B cell (primary cell): ENCODE data around the gene IQCM. TPM values are rescaled to one million over a fixed set of nuclear protein-coding genes. Genes with fewer than 3 reads are reported as not detected.

Experiments
- ATAC-seq: fragments of 200-7000 bp; cut with Tn5 transposase; one replicate; pipeline ENCODE4 v1.10.0; 2021; ENCODE audit warnings: low read depth, mild to moderate bottlenecking, moderate number of reproducible peaks, moderate library complexity
- CTCF ChIA-PET: fragments of 350-600 bp; sonication (Branson Sonifier 250); formaldehyde crosslinking; loops from one replicate; lab custom pipeline; 2021; ENCODE audit warnings: antibody characterized with exemption, inconsistent platforms; lab: Charles Lee
- POLR2A ChIA-PET: fragments of 350-600 bp; sonication (Branson Sonifier 250); formaldehyde crosslinking; loops from one replicate; lab custom pipeline; 2021; ENCODE audit warnings: antibody characterized with exemption; lab: Charles Lee
- DNase-seq: peaks from one replicate; pipeline ENCODE4 v3.0.0; 2013
- H2AFZ ChIP-seq: 2 replicates; pipeline ENCODE4 v1.6.1; 2012; ENCODE audit warnings: mild to moderate bottlenecking, low read depth, low read length; ENCODE audit not compliant: insufficient read depth, poor library complexity, severe bottlenecking
- H3K27ac ChIP-seq, 2 donors: 1 replicate in 1 of 2; 2 replicates in 1 of 2; pipeline ENCODE4 v1.5.1; 2012 to 2013; ENCODE audit warnings: low read length in 2 of 2, mild to moderate bottlenecking in 2 of 2, moderate library complexity in 1 of 2
- H3K27me3 ChIP-seq, 4 experiments: fragments of 200-600 bp in 1 of 4; sonication (generic) in 1 of 4; replicated peaks in 1 of 4; 1 replicate in 2 of 4; 2 replicates in 2 of 4; pipeline versions ENCODE4 v1.6.1 to v1.7.0; 2013 to 2016; ENCODE audit warnings: low read length in 3 of 4, mild to moderate bottlenecking in 2 of 4, mixed read lengths in 1 of 4, moderate library complexity in 1 of 4; ENCODE audit not compliant: insufficient read depth in 4 of 4, control insufficient read depth in 3 of 4; ENCODE audit errors: control extremely low read depth in 1 of 4
- H3K36me3 ChIP-seq, 2 experiments: replicated peaks in 1 of 2; 1 replicate in 1 of 2; 2 replicates in 1 of 2; pipeline versions ENCODE4 v1.6.1 to v1.7.1; 2013; ENCODE audit warnings: low read length in 1 of 2; ENCODE audit not compliant: insufficient read depth in 2 of 2, control insufficient read depth in 1 of 2; ENCODE audit errors: control extremely low read depth in 1 of 2, extremely low read depth in 1 of 2
- H3K4me1 ChIP-seq, 2 donors: fragments of 200-600 bp in 1 of 2; sonication (generic) in 1 of 2; 1 replicate in 1 of 2; 2 replicates in 1 of 2; pipeline versions ENCODE4 v1.5.1 to v1.6.1; 2013 to 2017; ENCODE audit warnings: low read length in 2 of 2; ENCODE audit not compliant: control insufficient read depth in 2 of 2, insufficient read depth in 2 of 2
- H3K4me2 ChIP-seq: replicated peaks from 2 replicates; pipeline ENCODE3; 2012; ENCODE audit warnings: mild to moderate bottlenecking, low read depth, low read length; ENCODE audit not compliant: poor library complexity, severe bottlenecking
- H3K4me3 ChIP-seq, 5 experiments: fragments of 200-600 bp in 1 of 5; sonication (generic) in 1 of 5; 1 replicate in 3 of 5; 2 replicates in 2 of 5; pipeline versions ENCODE4 v1.5.1 to v1.7.0; 2011 to 2016; ENCODE audit warnings: low read length in 4 of 5, mild to moderate bottlenecking in 4 of 5, low read depth in 2 of 5, control low read depth in 1 of 5, moderate library complexity in 1 of 5; ENCODE audit not compliant: insufficient read depth in 1 of 5; ENCODE audit errors: control extremely low read depth in 1 of 5, extremely low read depth in 1 of 5
- H3K79me2 ChIP-seq: fragments of 200-600 bp; sonication (generic); one replicate; pipeline ENCODE4 v1.6.0; 2016; ENCODE audit warnings: low read length; ENCODE audit not compliant: control insufficient read depth, insufficient read depth
- H3K9ac ChIP-seq: fragments of 200-600 bp; sonication (generic); 2 replicates; pipeline ENCODE4 v1.6.1; 2017; ENCODE audit warnings: mild to moderate bottlenecking, low read length, moderate library complexity
- H3K9me3 ChIP-seq, 3 donors: one replicate each; pipeline versions ENCODE4 v1.6.1 to v1.7.1; 2013; ENCODE audit warnings: low read length in 2 of 3; ENCODE audit not compliant: control insufficient read depth in 2 of 3, insufficient read depth in 1 of 3; ENCODE audit errors: control extremely low read depth in 1 of 3
- H4K20me1 ChIP-seq: 2 replicates; pipeline ENCODE4 v1.6.0; 2012; ENCODE audit warnings: mild to moderate bottlenecking, low read length; ENCODE audit not compliant: insufficient read depth, control insufficient read depth, poor library complexity, severe bottlenecking
- H3K27ac Mint-ChIP-seq: one replicate; pipeline ENCODE4 v1.8.0; 2021; ENCODE audit warnings: mixed read lengths
- H3K27me3 Mint-ChIP-seq: one replicate; pipeline ENCODE4 v1.8.0; 2021; ENCODE audit warnings: mixed read lengths
- H3K4me1 Mint-ChIP-seq: one replicate; pipeline ENCODE4 v1.8.0; 2021; ENCODE audit warnings: mixed read lengths
- H3K4me3 Mint-ChIP-seq: one replicate; pipeline ENCODE4 v1.8.0; 2021; ENCODE audit warnings: mixed read lengths
- H3K9me3 Mint-ChIP-seq: one replicate; pipeline ENCODE4 v1.8.0; 2022; ENCODE audit warnings: mixed read lengths; ENCODE audit not compliant: insufficient read depth
- CTCF ChIP-seq: fragments of 200-600 bp; IDR thresholded peaks from one replicate; pipeline ENCODE4 v1.8.0; 2022; ENCODE audit warnings: antibody characterized with exemption, mild to moderate bottlenecking
- EZH2 ChIP-seq: IDR thresholded peaks from 2 replicates; pipeline ENCODE4 v1.6.1; 2012; ENCODE audit warnings: borderline replicate concordance, low read depth, mild to moderate bottlenecking, moderate library complexity, low read length; ENCODE audit not compliant: insufficient read depth, poor library complexity, severe bottlenecking
- WGBS: methylation state at CpG from one replicate; pipeline ENCODE4 v1.1.5; 2013; ENCODE audit warnings: missing lambda C conversion rate; ENCODE audit not compliant: insufficient coverage; 5-methylcytosine and 5-hydroxymethylcytosine counted together
- intact Hi-C: fragments of 100-400 bp; cut with micrococcal nuclease; formaldehyde crosslinking; loops from one replicate; pipeline ENCODE4 v1.10.0; 2022
- polyA plus RNA-seq: library from polyadenylated mRNA; depleted of rRNA; stranded (reverse); fragments of >200 nt; gene quantifications from 2 replicates; pipeline ENCODE4 v1.2.3, GENCODE V29; 2012
- total RNA-seq, 2 donors: library from RNA; stranded (reverse); fragments of 120-200 nt in 1 of 2; gene quantifications; 1 replicate in 1 of 2; 2 replicates in 1 of 2; pipeline versions ENCODE4 v1.2.3 to v1.2.4, GENCODE V29; 2013 to 2022

The IQCM gene
- total and polyA plus RNA-seq, 2 donors (not counting 1 experiment from before 2014, with no cell fraction given) = not detected

GRCh38 chr4:149823769-149824221 lies 8.2 kb upstream of the IQCM start:
- Mint-ChIP-seq H3K9me3 (no peaks in the 10 kb centered on the region), H3K4me3 (no peak overlapping the region), H3K27ac (no peak overlapping the region), H3K4me1 (no peaks in the 10 kb centered on the region), H3K27me3 (no peaks in the 10 kb centered on the region)
- ATAC-seq = no peak
- POLR2A ChIA-PET = no interaction called here
- Histone ChIP-seq H3K4me2 (no peak overlapping the region), H3K9me3 (no peaks in the 10 kb centered on the region), H3K79me2 (no peaks in the 10 kb centered on the region), H3K36me3 (no peaks in the 10 kb centered on the region), H3K27me3 (no peaks in the 10 kb centered on the region), H3K4me1 (no peaks in the 10 kb centered on the region), H4K20me1 (no peaks in the 10 kb centered on the region), H3K4me3 (no peak overlapping the region), H2AFZ (no peak overlapping the region), H3K9ac (no peak overlapping the region), H3K27ac (no peak overlapping the region)
- 100% methylated on average over 1 of the region's 4 CpGs for WGBS
- DNase-seq = no peak
- intact Hi-C loops = no loop called here
- TF ChIP-seq CTCF (no peak), EZH2 (no peak)
- CTCF ChIA-PET = no interaction called here

GRCh38 chr4:149801416-149801815 lies 14.2 kb downstream of the IQCM start:
- no peak for DNase-seq
- no CpG with 5 or more reads among the region's 2 CpGs for WGBS
- peaks cover 0 to 3% (median 0%) of the 10 kb centered on the region in 3 donors for H3K9me3 ChIP-seq
- no peaks in the 10 kb centered on the region for H3K79me2 ChIP-seq
- no peak for ATAC-seq
- no peak overlapping the region for H3K27ac ChIP-seq
- no peak overlapping the region for H3K9ac ChIP-seq
- intact Hi-C loops = no loop called here
- Mint-ChIP-seq H3K4me3 (no peak overlapping the region), H3K4me1 (no peaks in the 10 kb centered on the region), H3K27me3 (no peaks in the 10 kb centered on the region), H3K9me3 (peaks cover 2% of the 10 kb centered on the region), H3K27ac (no peak overlapping the region)
- no peaks in the 10 kb centered on the region for H3K4me1 ChIP-seq
- H4K20me1 ChIP-seq = no peaks in the 10 kb centered on the region
- ChIA-PET POLR2A (no interaction called here), CTCF (interaction anchor here (0.5 kb wide), 1 partner anchor 27 kb away, joined by 3 read pairs; no protein-coding TSS in a partner anchor)
- H3K27me3 ChIP-seq = no peaks in the 10 kb centered on the region
- no peak for TF ChIP-seq EZH2
- no peak for TF ChIP-seq CTCF
- H3K36me3 ChIP-seq = no peaks in the 10 kb centered on the region
- H3K4me3 ChIP-seq = no peak overlapping the region
- no peak overlapping the region for H3K4me2 ChIP-seq
- H2AFZ ChIP-seq = no peak overlapping the region
